Mucosa of descending colon (tissue), 3 donors: ENCODE measurements around the gene UBXN7. TPM values are rescaled to one million over a fixed set of nuclear protein-coding genes. Genes with fewer than 3 reads are reported as not detected.

ENCODE experiments used
- ATAC-seq: fragments of 200-7000 bp; cut with Tn5 transposase; one replicate; pipeline ENCODE4 v1.9.1; 2020; ENCODE audit warnings: mild to moderate bottlenecking, moderate library complexity
- DNase-seq, 3 donors: peaks; one replicate each; pipeline ENCODE4 v3.0.0-alpha.2; 2020
- H3K36me3 ChIP-seq: fragments of 200-600 bp; one replicate; pipeline ENCODE4 v1.8.0; 2021; ENCODE audit warnings: low read depth, mild to moderate bottlenecking
- H3K4me1 ChIP-seq: fragments of 200-600 bp; one replicate; pipeline ENCODE4 v1.8.0; 2021; ENCODE audit warnings: low read depth, mild to moderate bottlenecking
- H3K4me3 ChIP-seq: fragments of 200-600 bp; one replicate; pipeline ENCODE4 v1.8.0; 2021; ENCODE audit warnings: mild to moderate bottlenecking
- H3K9me3 ChIP-seq: fragments of 200-600 bp; one replicate; pipeline ENCODE4 v1.8.0; 2021; ENCODE audit warnings: mild to moderate bottlenecking
- intact Hi-C, 2 donors: fragments of 100-400 bp; cut with DNase I in 1 of 2; cut with micrococcal nuclease in 1 of 2; formaldehyde crosslinking; loops; one replicate each; pipeline versions ENCODE4 v1.11.0 to v1.11.1; 2022; cut with DNase I, micrococcal nuclease
- total RNA-seq, 3 donors: library from RNA; stranded (reverse); fragmentation: NEBNext Ultra II Directional in 2 of 3; extraction: Animal tissue kit (Norgen Biotek cat#: 25700) in 2 of 3; gene quantifications; one replicate each; pipeline versions ENCODE4 v1.2.1 to v1.2.4, GENCODE V29; 2021 to 2023
- TF ChIP-seq, protein P1 (sequence below): fragments of 200-600 bp; IDR thresholded peaks from one replicate; pipeline ENCODE4 v1.8.0; 2022; ENCODE audit warnings: antibody characterized with exemption, mild to moderate bottlenecking
- donor health status: DM: no; HTN: no; CAD: no; lungs with moderate emphysema.
- donor health status: DM: no; HTN: no; CAD: no.
- donor health status: DM: no; HTN: yes; CAD: no.

UBXN7 gene
- total RNA-seq, 3 donors from 2014 or later = 23.1 to 74.8 (median 43.9) TPM

DNA sequence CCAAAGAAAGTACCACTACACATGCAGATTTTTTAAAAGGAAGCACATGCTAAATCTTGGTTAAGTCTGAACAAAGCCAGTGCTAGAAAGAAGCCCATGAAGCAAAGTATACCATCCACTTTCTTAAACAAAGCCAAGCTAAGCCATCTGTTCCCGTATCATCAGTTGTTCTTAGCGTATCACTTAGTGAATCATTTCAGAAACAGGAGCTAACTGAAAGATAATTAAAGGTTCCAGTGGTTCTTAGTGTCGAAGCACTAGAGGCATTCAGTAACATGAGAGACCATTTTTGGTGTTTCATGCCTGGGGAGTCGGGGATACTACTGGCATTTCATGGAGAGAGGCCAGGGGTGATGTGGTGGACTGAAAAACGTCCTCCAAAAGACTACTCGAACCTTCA is 12.8 kb downstream of the UBXN7 start:
- H3K4me1 ChIP-seq = no peaks in the 10 kb centered on the region
- no peak for ATAC-seq
- no peak overlapping the region for H3K4me3 ChIP-seq
- no peak for DNase-seq
- no peaks in the 10 kb centered on the region for H3K9me3 ChIP-seq
- no peaks in the 10 kb centered on the region for H3K36me3 ChIP-seq
- TF ChIP-seq, protein P1, sequence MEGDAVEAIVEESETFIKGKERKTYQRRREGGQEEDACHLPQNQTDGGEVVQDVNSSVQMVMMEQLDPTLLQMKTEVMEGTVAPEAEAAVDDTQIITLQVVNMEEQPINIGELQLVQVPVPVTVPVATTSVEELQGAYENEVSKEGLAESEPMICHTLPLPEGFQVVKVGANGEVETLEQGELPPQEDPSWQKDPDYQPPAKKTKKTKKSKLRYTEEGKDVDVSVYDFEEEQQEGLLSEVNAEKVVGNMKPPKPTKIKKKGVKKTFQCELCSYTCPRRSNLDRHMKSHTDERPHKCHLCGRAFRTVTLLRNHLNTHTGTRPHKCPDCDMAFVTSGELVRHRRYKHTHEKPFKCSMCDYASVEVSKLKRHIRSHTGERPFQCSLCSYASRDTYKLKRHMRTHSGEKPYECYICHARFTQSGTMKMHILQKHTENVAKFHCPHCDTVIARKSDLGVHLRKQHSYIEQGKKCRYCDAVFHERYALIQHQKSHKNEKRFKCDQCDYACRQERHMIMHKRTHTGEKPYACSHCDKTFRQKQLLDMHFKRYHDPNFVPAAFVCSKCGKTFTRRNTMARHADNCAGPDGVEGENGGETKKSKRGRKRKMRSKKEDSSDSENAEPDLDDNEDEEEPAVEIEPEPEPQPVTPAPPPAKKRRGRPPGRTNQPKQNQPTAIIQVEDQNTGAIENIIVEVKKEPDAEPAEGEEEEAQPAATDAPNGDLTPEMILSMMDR = no peak
- intact Hi-C loops = no loop called here

DNA sequence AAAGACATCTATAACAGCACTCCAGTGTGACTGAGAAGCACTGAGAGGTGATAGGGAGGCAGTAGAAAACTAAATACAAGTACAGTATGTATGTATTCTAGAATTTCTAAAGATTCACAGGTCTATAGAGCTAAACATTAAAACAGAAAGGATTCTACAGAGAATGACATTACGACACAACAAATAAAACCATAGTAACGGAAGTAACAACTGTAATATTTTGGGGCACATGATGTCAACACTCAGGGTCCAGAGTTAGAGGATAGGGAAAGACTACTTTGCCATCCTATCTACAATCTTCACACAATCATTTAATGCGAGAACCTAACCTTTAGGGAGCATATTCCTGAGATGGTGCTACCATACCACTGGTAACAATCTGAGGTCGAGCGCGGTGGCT is 13.6 kb downstream of the UBXN7 start:
- ATAC-seq (no peak), DNase-seq (no peak)
- TF ChIP-seq, protein P1 = no peak
- Histone ChIP-seq H3K4me1 (no peaks in the 10 kb centered on the region), H3K9me3 (no peaks in the 10 kb centered on the region), H3K36me3 (no peaks in the 10 kb centered on the region), H3K4me3 (no peak overlapping the region)
- intact Hi-C loops = no loop called here

DNA sequence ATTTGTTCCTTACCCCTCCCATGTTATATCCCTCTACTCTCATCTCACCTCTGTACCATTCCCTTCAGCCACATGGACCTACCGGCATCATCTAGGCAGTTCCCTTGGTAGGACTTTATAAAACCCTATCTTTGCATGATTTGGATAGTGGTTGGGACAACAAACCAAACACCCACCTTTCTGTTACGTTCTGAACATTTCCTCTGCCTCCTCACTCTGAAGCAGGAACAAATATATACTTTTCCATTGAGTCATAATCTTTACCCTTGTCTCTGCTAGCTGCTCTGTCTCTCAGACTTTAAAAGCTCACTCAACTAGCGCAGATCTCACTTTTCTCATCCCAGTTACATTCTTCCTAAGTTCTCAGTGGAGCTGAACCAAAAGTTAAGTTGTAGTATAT is 17.8 kb downstream of the UBXN7 start:
- H3K4me3 ChIP-seq = no peak overlapping the region
- H3K4me1 ChIP-seq = no peaks in the 10 kb centered on the region
- H3K36me3 ChIP-seq = no peaks in the 10 kb centered on the region
- no peak for DNase-seq
- no peak for ATAC-seq
- intact Hi-C loops = no loop called here
- TF ChIP-seq, protein P1 = no peak
- no peaks in the 10 kb centered on the region for H3K9me3 ChIP-seq

DNA sequence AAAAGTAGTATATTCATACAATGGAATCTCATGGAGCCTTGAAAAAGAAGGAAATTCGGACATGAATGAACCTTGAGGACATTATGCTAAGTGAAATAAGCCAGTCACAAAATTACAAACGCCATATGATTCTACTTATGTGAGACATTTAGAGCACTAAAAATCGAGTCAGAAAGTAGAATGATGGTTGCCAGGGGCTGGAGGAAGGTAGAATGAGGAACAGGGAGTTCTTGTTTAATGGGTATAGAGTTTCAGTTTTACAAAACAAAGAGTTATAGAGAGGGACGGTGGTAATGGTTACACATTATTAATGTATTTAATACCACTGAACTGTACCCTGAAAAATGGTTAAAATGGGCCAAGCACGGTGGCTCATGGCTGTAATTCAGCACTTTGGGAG is 19.5 kb downstream of the UBXN7 start:
- no peak for ATAC-seq
- Histone ChIP-seq H3K4me3 (no peak overlapping the region), H3K4me1 (no peaks in the 10 kb centered on the region)

DNA sequence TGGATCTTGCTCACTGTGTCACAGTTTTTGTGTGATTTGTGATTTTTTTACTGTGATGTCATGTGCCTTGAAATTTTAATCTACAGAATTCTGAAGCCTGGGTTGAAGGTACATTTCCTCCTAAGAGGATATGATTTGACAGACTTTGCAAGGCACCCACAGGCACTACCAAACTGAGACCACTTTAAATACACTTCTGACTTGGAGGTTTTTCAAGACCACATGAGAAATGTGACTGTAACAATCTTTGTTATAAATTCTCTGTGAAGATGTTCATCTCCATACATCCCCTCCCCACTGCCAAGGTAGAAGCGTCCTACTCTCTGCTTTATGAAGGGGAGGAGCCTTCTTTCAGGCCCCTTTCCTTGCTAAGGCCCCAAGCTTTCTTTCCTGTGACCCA is 22.8 kb downstream of the UBXN7 start:
- Histone ChIP-seq H3K4me3 (no peak overlapping the region), H3K36me3 (no peaks in the 10 kb centered on the region), H3K9me3 (no peaks in the 10 kb centered on the region), H3K4me1 (no peaks in the 10 kb centered on the region)
- intact Hi-C loops = no loop called here
- ATAC-seq (no peak), DNase-seq (no peak)
- TF ChIP-seq, protein P1 = no peak

More for the DNA sequence above, 19.5 kb downstream of the UBXN7 start:
- DNase-seq = no peak
- intact Hi-C loops = no loop called here
- no peaks in the 10 kb centered on the region for H3K36me3 ChIP-seq
- TF ChIP-seq, protein P1 = no peak
- no peaks in the 10 kb centered on the region for H3K9me3 ChIP-seq
